ENCODE measurements around the gene HPSE. TPM values are rescaled to one million over a fixed set of nuclear protein-coding genes. Genes with fewer than 3 reads are reported as not detected.

Gene HPSE
- total RNA-seq, 2 experiments from 2014 or later, result 16.5 TPM

Other genes with a start within 250 kb of the HPSE start
- 10 to 100 TPM; 16.9 to 17.9 TPM for gene PLAC8, start 220.1 kb downstream of the HPSE start, total RNA-seq
- 10 to 100 TPM; 15.9 to 18.7 TPM for gene COQ2, start 50.0 kb downstream of the HPSE start, total RNA-seq
- 10 to 100 TPM in 1 of 2 experiments, 1 to 10 TPM in 1; 9.5 to 13.3 TPM for gene HELQ, start 121.0 kb upstream of the HPSE start, total RNA-seq
- 10 to 100 TPM; 63.3 to 72.8 TPM for gene MRPS18C, start 121.2 kb upstream of the HPSE start, total RNA-seq
- 10 to 100 TPM; 17.5 to 18.0 TPM for gene ABRAXAS1, start 150.3 kb upstream of the HPSE start, total RNA-seq
- gene GPAT3, start 201.3 kb upstream of the HPSE start, total RNA-seq, result 1 to 10 TPM; 4.2 to 7.2 TPM

Measured in activated CD4-positive, alpha-beta memory T cell treated with anti-CD3 and anti-CD28 coated beads for 36 hours (primary cell).